SIG-M5 (cell line): ENCODE data around the gene OS9.
"Not testable (repeated sequence)": the region's sequence is repeated elsewhere in the genome, so short reads cannot be mapped to it uniquely, and the experiment has no call there.

Experiments
- DNase-seq: peaks from one replicate; lab custom pipeline; 2025; lab: John Stamatoyannopoulos, UW

OS9 gene

GRCh38 chr12:57695770-57696432 lies 2.0 kb downstream of the OS9 start:
- DNase-seq, result no peak

- DNase-seq, result no peak
These were observed 3.1 kb downstream of the OS9 start for GRCh38 chr12:57697076-57697475.

- DNase-seq, result no peak
These were observed 4.5 kb downstream of the OS9 start for GRCh38 chr12:57698414-57698813.

- DNase-seq, result no peak
These were observed 6.4 kb downstream of the OS9 start for GRCh38 chr12:57700317-57700716.

GRCh38 chr12:57707250-57707649 lies 13.3 kb downstream of the OS9 start:
- no peak for DNase-seq

GRCh38 chr12:57708296-57708695 lies 14.4 kb downstream of the OS9 start:
- no peak for DNase-seq

GRCh38 chr12:57712701-57713100 lies 18.8 kb downstream of the OS9 start:
- DNase-seq, result no peak

- no peak for DNase-seq
These were observed 19.3 kb downstream of the OS9 start for GRCh38 chr12:57713209-57713608.

GRCh38 chr12:57715036-57715748 lies 21.3 kb downstream of the OS9 start:
- DNase-seq, result not testable (repeated sequence)

- DNase-seq, result no peak
These were observed 21.9 kb downstream of the OS9 start for GRCh38 chr12:57715786-57716185.

- DNase-seq, result no peak
These were observed 22.4 kb downstream of the OS9 start for GRCh38 chr12:57716305-57716704.

- no peak for DNase-seq
These were observed 23.2 kb downstream of the OS9 start for GRCh38 chr12:57717131-57717530.

GRCh38 chr12:57717846-57718640 lies 24.1 kb downstream of the OS9 start:
- DNase-seq, result no peak

GRCh38 chr12:57718641-57719528 lies 25.0 kb downstream of the OS9 start:
- DNase-seq, result no peak

GRCh38 chr12:57719777-57720605 lies 26.1 kb downstream of the OS9 start:
- no peak for DNase-seq

GRCh38 chr12:57720606-57721595 lies 27.0 kb downstream of the OS9 start:
- DNase-seq, result no peak

- DNase-seq, result not testable (repeated sequence)
These were observed 28.1 kb downstream of the OS9 start for GRCh38 chr12:57721846-57722608.

- DNase-seq, result no peak
These were observed 29.0 kb downstream of the OS9 start for GRCh38 chr12:57722716-57723629.
